ENCODE data around the gene SCFD2.
A peak's percentile ranks its signal among the peaks of the same experiment; 100 is the strongest.

SCFD2 gene

DNA sequence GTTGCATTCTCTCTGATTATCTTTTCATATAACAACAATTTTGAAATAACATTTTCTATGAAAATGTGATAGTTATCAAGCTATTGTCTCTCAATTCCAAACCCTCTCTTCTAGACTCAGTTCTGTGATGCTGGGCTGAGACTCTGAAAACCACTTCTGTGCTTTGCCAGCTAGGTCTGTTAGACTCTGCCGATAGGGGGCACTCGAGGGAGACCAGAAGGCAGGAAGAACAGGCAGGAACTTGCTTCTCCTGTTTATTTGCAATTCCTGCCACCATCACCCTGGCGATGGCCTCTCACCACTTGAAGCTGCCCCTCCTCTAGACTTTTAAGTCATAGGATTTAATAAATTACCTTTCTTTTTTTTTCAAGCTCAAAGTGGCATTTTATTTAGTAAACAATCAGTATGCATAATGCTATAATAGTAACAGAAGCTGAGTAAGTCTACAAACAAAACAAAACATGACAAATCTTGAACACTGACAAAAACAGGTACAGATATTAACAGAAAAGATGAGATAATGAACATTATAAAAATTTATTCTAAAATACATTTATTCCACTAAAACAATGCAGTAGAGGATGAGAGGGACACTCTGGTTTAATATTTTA is 454.1 kb downstream of the SCFD2 start:
- DNase-seq = peak; percentile 68

DNA sequence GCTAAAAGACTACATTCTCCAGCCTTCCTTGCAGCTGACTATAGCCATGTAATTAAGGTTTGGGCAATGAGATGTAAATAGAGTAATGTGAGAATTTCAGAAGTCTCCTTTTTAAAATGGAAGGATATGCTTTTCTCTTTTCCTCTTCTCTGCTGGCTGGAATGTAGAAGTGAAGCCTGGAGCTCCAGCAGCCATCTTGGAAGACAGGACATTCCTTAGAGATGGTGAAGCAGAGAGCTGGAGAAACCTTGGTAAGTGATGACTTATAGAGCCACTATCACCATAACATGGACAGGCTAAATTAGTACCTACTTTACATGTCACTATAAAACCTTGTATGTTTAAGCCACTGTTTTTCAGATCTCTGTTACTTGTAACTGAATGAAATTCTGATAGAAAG is 455.7 kb downstream of the SCFD2 start:
- no peak for DNase-seq

DNA sequence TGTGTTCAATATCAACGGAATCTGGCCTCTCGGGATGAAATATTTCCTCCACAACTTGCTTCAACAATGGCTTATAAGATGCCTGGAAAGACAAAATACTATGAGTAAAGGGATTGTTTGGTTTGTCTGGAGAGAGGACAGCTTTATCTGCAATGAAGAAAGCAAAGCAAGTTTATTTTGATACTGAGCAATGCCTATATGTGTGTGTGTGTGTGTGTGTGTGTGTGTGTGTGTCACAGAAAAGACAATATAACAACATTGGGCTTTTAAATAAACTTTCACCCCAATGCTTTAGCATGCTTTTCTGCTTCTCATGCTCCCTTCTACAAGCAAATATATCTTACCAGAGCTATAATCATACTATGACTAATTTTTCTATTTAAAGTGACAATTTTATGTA is 458.4 kb downstream of the SCFD2 start:
- DNase-seq = no peak

DNA sequence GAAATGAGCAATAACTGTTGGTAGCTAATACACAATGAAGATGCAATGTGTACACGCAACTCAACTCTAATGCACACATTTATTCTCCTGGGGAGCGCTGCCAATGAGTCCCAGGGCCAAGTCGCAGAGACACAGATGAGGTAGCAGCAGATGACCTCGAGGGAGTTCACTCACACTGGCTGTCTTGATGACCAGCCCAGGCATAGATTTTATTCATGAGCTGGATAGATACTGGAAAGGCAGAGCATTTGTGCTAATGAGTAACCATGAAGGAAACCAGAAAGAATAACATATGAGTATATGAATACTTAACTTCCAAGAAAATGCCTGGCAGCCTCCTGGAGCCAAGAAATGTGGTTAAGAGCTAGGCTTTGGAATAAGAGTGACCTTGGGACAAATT is 461.4 kb downstream of the SCFD2 start:
- DNase-seq = no peak

DNA sequence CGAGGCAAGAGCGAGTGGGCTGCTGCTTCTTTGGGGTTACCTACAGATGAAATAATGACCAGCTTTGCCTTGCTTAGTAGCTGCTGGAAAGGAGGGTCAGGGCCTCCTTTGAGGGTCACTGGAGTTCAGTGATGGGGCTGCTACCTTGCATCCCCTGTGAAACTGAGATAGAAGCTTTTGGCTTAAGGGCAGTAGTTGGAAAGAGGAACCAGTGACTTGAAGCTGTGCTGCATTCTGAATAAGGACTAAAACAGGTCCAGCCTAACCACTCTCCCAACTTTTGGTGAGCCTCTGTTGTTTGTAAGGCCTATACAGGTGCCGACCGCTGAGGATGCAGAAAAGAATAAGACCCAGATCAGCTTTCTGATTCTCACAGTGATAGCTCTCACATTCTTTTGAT is 462.6 kb downstream of the SCFD2 start:
- no peak for DNase-seq

DNA sequence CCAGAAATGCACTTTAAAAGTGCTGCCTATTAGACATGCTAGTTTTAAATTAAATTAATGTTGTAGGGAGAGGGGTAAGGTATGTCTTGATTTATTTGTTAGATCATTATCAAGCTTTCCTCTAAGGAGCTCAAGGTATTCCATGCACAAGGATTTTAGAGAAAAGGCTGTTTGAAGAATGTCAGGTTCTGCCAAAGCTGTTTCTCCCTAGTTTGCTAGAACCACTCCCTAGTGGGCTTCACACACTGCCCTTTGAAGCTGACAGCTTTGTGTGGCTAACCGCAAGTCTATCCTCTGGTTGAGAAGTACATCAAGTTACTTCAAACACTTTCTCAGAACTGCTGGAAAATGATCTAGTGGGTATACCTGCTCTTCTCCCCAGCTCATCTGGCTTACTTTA is 471.4 kb downstream of the SCFD2 start:
- no peak for DNase-seq

DNA sequence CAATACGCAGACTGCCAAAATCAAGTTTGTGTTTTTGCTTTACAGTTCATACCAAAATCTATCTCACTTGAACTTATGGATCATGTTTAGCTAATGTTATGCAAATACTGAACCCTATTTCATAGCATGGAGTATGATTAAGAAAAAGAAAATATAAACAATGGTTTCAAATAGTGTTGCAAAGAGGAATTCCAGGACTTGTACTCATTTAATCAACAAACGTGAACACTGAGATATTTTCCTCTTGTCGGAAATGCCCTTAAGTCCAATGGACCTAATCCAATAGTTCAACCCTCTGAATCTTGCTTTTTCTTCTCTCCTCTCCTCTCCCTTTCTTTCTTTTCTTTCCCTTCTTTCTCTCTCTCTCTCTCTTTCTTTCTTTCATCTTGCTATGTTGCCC is 473.0 kb downstream of the SCFD2 start:
- DNase-seq = no peak

DNA sequence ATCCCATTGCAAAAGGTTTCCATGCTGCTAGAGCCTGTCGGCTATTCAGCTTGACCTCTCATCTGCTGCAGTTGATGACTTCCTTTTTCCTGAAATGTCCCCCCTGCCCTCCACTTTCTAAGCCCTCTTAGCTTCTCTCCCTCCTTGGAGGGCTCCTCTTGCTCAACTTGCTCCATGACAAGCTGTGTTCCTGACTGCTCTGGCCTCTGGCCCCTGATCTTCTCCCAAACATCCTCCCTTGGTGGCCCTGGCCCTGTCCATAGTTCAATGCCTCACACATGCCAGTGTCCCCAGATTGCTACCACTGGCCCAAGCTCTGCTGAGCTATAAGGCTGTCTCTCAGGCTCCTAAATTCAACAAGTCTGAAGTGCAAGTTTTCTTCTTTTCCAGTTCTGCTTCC is 474.1 kb downstream of the SCFD2 start:
- no peak for DNase-seq

DNA sequence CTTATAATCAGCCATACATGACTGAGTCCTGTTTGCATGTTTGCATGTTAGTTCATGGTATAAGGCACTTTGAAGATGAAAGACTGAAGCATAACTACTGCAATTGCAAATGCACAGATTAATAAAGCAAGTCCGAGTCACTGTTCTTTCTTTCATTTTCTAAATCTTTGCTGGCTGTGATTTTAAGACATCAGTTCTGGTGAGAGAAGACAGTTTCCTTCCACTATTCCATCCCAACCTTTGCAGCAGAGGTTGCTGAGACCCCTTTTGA is 475.4 kb downstream of the SCFD2 start:
- no peak for DNase-seq

DNA sequence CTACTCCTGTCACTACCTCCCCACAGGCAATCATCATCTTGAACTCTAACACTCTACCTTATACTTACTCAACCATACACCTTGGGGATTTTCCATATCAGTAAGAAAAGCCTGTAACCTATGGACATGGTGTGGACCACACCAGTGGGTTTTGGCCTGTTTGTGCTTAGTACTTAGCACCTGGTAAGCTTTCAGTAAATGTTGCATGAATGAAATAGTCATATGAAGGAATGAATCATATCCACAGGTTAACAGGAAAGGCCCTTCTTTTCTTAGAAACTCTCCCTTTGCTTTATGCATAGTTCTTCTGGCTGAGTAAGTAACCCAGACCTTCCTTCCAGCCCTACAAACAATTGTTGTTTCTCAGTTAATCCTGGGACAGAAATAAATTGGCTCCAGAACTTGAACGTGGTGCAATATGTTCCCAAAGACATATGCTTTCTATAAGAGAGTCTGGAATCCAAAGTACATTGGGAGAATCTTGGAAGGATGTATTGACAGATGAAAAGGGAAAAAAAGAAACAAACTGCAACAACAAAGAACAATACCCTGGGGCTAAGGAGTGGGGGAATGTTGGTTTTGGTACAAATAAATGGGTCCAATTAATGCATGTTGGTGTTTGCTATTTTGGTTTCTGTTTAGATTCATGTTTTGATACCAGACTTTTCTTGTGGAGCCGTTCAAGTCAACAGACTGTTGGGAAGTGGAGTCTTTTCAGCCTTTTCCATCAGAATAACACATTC is 475.9 kb downstream of the SCFD2 start:
- no peak for DNase-seq

DNA sequence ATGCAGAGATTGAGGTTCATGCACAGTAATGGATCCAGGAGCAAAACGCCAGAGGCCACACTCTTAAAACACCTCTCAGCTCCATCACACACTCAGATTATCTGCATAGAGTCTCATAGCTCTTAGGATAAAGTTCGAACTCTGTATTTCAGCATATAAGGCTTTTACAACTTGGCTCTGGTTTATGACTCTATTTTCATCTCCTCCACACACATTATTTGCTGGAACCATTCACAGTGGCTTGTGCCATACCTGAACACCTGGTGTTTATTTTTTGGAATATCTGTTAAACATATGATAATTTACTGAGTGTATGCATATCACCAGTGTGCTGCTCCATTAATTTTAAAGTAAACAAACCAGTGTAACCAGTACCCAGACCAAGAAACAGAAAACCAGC is 476.5 kb downstream of the SCFD2 start:
- no peak for DNase-seq

DNA sequence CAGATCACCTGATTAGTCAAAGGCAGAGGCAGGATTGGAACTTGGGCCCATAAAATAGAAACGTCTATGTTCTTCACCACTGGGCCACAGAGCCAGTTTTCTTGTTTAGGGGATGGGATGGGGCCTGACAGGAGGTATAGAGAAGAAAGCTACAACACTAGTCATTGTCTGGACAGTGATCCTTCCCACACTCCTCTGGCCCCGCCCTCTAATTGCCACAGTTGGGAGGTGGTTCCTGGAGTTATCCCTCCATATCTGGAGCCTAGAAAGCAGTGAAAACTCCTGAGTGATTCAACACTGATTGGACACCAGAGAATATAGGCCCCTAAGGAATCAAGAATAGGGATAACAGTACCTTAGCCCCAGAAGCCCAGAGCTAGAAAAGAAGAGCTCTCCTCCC is 480.9 kb downstream of the SCFD2 start:
- DNase-seq = no peak

DNA sequence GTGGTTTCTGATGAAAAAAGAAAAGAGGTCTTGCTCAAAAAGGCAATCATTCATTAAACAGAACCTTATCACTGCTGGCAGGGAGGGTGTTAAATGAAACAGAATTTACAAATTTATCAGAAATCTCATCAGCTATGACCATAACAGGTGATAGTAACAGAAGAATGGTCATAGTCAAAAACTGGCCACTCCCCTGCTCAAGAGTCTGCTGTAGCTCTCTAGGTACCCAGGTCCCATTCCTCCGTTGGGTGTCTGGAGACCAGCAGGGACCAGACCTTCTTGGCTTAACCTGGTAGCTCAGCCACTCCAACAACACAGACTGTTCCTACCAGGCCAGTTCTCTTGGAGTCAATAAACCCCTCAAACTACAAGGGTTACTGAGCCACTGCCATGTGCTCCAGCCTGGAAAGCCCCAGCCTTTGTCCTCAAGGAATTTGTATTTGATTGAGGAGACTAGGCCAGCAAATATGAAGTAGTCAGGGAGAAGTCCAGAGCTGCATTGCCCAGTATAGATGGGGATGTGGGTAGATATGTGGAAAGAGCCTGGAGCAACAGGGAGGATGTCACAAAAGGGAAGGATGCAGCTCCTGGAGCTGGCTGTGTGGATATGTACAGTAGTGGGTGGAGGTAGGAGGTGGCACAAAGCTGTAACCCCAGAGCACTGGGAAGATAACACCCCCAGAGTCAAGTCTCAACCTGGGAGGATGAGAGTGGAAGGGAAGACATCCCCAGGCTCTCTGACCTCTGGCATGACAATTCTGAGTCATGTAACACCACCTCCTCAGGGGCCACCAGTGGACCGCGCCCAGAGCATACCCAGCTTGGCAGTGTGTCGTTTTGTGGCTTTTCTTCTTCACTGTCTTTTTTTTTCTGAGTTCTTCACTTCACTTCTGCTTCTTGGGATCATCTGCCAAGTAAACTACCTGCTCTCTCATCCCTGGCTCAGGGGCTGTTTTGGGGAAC is 481.9 kb downstream of the SCFD2 start:
- no peak for DNase-seq

DNA sequence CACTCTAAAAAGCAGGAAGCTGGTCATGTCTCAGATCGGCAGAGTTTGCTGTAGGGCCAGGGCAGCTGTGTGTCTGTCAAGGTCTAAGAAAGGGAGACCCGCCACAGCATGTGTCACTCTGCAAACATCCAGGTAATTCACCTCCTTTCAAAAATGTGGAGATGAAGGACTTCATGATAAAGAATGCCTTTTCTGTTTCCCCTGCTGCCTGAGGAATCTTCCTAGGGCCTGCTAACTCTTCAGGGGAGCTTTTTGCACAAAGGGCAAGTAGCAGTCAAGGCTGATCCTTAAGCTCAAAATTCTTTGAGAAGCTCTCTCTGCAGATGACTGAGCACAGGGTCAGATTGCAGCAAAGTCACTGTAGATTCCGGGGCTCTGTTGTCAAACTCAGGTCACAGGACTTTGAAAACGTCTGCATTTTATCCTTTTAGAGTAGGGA is 482.7 kb downstream of the SCFD2 start:
- DNase-seq = no peak

DNA sequence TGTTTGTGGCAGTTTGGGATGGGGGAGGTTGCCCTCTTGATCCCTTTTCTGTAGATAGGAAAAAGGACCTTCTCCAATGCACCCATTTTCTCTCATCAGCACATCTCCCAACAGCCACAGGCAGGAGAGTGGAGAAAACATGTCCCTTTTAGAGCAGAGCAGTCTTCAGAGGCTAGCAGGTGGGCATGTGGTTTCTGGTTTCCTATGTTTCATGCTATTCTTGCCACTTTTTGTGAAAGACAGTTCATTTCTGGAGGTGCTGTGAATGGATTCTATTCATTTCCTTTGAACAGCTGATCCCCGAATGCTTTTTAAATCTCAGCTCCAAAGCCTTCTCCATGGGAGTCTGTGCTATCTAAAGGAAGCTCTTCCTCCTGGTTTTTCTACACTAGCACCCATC is 484.9 kb downstream of the SCFD2 start:
- no peak for DNase-seq

DNA sequence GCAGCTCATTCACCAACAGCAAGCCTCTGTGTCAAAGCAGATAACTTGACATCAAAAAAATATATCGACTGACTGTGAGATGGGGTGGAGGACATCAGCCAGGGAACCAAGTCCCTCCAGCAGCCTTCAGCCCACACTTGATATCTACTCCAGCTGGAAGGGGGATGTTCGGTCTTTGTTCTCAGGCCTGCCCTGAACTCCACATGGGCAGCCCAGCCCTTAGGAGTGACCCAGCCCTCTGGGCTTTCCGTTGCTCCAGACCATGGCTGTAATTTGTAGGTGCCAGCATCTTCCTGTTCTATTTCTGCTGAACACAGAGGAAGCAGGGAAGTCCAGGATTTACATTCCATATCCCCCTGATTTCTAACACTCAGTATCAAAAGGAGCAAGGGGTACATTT is 486.4 kb downstream of the SCFD2 start:
- DNase-seq = no peak

DNA sequence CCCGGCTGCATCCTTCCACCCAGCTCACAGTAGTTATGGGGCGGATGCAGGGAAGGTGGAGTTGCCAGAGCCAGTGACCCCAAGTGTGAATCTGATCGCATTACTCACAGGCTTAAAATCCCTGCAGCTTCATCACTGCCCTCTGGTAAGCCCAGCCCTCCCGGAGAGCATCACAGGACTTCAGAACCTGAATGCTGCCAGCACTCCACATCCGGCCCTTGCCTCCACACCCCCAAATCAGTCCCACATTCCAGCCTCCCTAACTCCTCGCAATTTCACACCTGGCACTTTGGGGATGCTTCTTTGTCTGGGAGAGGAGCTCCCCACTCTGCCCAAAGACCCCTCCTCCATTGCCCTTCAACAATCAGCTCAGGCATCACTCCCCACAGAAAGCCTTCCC is 488.2 kb downstream of the SCFD2 start:
- DNase-seq = no peak

DNA sequence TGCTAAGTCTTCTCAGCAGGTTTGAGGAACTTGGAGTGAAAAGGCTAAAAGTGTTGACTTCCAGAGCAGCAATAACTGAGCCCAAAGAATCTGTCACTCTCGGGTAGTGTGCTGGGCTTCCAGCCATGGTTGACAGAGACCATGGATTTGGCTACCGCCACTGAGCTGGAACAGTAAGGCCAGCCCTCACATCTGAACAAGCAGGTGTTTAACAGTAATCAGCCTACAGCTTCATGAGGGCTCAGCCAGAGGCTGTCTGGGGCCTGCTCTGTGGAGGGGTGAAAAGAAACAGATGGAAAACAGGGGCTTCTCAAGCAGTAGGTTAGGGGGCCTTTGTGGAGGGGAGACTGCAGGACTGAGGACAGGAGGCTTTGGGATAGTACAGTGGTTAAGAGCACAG is 488.8 kb downstream of the SCFD2 start:
- no peak for DNase-seq

DNA sequence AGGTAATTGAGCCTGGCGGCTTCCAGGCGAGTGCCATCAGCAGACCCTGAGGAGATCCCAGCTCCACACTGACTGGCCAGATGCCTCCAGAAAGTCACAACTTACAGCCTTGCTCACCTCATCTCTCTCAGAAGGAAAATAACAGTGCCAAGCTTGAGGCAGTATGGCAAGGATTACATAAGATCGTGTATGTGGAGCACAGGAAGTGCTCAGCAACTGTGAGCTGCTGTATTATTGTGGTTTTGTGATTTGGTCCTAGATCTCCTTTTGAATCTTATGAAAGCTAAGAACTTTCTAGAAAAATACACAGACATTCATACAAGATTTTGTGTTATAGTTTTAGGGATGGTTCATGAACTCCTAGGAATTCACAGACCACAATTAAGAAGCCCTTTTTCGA is 489.8 kb downstream of the SCFD2 start:
- DNase-seq = no peak

DNA sequence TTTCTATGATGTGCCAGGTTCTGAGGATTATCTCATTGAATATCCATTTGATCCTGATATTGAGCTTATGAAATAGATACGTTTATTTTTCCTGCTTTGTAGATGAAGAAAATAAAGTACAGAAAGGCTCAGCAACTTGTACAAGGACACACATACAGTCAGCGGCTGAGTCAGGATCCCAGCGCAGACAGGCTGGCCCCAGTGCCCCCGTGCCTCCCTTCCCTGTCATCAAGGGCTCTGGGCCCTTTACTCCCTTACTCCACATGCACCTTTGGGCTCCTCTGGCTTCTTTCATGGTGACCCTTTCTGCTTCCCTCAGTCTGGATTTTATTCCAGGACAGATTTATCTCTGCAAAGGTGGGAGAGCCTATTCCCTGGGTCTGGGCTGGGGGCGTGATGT is 490.9 kb downstream of the SCFD2 start:
- no peak for DNase-seq

DNA sequence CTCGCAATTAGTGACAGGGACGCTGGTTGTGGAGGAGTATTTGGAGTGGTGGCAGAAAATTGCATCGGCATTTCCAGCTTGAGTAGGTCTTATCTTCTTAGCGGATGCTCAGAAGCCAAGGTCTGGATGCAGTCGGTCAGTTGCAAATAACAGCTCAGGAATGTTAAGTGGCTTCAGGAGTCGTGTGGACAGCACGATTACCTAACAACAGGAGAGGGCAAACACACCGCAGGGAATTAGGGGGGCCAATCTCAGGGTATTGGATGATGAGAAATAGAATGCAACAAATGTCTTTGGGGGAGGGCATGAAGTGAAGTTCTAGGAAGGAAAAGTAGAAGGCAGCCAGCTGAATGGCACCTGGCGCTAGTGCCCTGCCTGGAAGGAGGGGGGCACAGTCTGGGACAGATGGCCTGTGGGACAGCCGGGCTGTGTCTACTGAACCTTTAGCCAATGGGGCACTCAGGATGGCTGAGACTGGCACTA is 492.0 kb downstream of the SCFD2 start:
- DNase-seq = no peak

DNA sequence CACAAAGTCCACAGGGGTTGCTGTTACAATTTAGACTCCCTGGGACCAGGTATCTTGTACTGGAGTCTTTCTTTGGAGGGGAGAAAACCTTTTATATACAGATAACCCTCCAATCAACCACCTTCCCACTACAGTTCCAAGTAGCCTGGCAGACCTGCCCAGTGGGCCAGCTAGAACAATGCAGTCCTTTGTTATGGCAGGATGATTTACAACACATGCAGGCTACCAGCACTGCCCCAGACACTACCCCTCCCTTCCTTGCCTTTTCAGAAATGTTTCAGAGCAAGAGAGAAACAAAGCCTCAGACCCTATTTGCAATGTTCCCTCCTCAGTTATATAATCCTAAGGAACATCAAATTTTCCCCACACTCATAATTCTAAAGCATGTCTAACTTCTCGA is 492.7 kb downstream of the SCFD2 start:
- no peak for DNase-seq

DNA sequence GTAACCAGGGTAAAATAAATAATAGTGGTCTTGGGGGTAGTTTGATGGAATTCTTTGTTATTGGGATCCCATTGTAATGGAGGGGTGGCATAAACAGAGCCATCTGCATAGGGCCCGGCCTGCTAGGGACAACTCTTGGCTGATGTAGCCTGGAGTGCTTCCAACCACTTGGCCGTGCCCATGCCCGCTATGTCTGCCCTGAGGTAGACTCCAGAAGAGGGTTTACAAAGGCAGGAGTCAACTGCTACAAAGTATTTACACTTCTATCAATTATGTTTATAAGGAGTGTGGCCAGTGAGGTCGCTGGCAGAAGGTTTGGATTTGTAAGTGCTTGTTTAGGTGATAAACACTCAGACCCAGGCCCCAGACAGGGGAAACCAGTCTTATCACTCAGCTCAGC is 495.6 kb downstream of the SCFD2 start:
- DNase-seq = no peak

DNA sequence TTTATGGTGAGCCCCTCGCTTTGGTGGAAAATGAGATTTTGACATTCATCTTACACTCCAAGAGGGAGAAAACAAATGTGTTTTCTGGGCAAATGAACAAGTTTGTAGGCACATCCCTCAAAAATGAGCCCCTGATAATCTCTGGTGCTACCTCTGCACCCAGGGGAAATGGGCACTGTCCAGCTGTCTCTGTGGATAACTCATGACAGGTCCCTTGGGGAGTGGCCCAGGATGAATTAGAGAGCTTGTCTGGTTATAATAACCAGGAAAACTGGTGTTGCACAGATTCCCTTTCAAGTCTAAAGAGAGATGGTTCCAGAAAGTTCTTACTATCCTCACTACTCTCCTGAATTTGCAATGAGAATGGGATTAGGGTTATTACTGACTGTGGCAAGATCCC is 496.2 kb downstream of the SCFD2 start:
- DNase-seq = no peak
